ENCODE data around the gene PDLIM7.

The PDLIM7 gene

DNA sequence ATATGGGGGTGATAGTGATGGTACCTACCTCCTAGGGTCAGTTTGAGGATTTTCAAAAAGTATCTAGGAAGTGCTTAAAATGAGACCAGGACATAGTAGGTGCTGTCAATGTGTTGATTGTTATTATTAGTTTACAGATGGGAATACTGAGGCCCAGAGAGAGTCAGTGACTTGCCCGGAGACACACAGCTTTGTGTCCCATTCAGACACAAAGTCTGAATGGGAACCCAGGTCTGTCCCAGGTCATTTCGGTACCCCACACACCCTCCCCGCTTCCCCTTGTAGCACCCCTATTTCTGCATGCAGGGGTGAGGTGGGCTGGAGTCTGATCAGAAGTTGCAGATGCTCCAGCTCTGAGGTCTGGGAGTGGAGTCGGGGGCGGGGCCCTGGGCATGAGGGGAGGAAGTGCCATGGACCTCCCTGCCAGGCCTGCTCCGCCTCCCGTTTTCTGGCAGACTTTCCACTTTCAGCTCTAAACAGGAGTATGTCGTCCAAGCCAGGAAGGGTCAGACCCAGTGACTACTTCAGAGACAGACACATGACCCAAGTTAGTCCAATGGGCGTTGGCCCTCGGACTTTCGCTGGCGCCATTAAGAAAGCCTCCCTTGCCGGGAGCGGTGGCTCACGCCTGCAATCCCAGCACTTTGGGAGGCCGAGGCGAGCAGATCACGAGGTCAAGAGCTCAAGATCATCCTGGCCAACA is 20.7 kb downstream of the PDLIM7 start:
- H3K27me3 ChIP-seq (ENCODE audit: insufficient read depth, low read length): no peaks in the 10 kb centered on the region
- H2BK120ac ChIP-seq (ENCODE audit: insufficient read depth, low read length, poor library complexity): no peak overlapping the region
- H3K14ac ChIP-seq (ENCODE audit: low read length): no peak overlapping the region
- H4K91ac ChIP-seq (ENCODE audit: low read depth, low read length): no peak overlapping the region
- WGBS (ENCODE audit: extremely low coverage, insufficient coverage, insufficient read length): no CpG with 5 or more reads among the region's 18 CpGs
- no peak overlapping the region for H2BK12ac ChIP-seq (ENCODE audit: low read length)
- H3K36me3 ChIP-seq (ENCODE audit: control insufficient read depth in 1 of 2, insufficient read depth in 2 of 2, low read length in 2 of 2): peaks cover 10 to 14% of the 10 kb centered on the region in 2 experiments
- H3K23ac ChIP-seq (ENCODE audit: low read length): no peak overlapping the region
- H3K9ac ChIP-seq (ENCODE audit: low read length): no peak overlapping the region
- no peak overlapping the region for H2AFZ ChIP-seq (ENCODE audit: insufficient read depth, low read length, poor library complexity)
- no peak overlapping the region for H3K4ac ChIP-seq (ENCODE audit: low read depth, low read length)
- no peak overlapping the region for H3K4me2 ChIP-seq (ENCODE audit: low read length)
- H3K79me1 ChIP-seq (ENCODE audit: low read length): peaks cover 10% of the 10 kb centered on the region
- H2AK5ac ChIP-seq (ENCODE audit: low read length): no peak overlapping the region
- no peak overlapping the region for H4K12ac ChIP-seq (ENCODE audit: low read depth, low read length)
- no peak overlapping the region for H3K27ac ChIP-seq (ENCODE audit: low read depth, low read length)
- peaks cover 17% of the 10 kb centered on the region for H3K79me2 ChIP-seq (ENCODE audit: control insufficient read depth, insufficient read depth, low read length, poor library complexity)
- no peak overlapping the region for H4K8ac ChIP-seq (ENCODE audit: low read depth, low read length)
- peaks cover 8 to 12% of the 10 kb centered on the region in 2 experiments for H3K4me1 ChIP-seq (ENCODE audit: control insufficient read depth in 1 of 2, insufficient read depth in 2 of 2, low read length in 2 of 2)
- H2BK5ac ChIP-seq (ENCODE audit: low read depth, low read length, poor library complexity): no peak overlapping the region
- peaks cover 2% of the 10 kb centered on the region for H3K9me3 ChIP-seq (ENCODE audit: insufficient read depth, low read depth, low read length)
- H3K4me3 ChIP-seq (ENCODE audit: low read depth, low read length): no peak overlapping the region
- H3K18ac ChIP-seq (ENCODE audit: low read length): no peak overlapping the region
- no peak for DNase-seq

DNA sequence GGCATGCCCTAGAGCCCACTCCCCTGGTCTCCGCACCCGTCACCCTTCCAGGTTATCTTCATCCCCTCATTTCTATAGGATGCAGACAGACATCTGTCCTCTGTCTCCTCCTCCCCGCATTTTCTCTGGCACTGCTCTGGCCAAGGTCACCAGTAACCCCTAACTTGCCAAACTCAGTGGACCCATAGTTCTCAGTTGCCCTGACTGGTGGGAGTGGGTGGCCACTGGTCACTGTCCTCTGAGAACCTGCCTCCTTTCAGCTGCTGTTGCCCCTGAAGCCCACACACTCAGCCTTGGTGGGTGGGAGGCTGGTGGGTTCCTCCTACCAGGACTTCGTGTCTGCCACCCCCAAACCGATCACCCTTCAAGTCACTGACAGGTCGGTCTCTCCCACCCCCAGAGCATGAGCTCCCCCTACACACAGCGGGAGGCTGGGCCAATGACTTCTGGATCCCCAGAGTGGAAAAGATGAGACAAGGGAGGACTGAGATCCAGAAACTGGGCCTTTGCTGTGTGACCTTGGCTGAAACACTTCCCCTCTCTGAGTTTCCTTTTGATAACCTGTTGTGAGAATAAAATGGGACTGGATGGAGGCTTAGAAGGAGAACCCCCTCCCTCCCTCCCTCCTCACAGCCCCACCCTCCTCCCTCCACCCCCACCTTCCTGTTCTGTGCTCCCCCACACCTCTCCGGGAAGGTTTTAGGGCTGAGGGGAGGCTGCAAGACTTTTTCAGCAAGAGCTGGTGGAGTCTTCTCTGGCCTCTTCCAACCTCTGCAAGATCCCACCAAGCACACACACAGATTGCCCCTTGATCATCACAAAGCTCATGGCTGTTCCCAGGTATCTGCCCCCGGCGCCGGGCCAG is 21.6 kb downstream of the PDLIM7 start:
- no peak overlapping the region for H3K4me3 ChIP-seq (ENCODE audit: low read depth, low read length)
- peaks cover 19% of the 10 kb centered on the region for H3K79me2 ChIP-seq (ENCODE audit: control insufficient read depth, insufficient read depth, low read length, poor library complexity)
- no peak for DNase-seq
- no peak overlapping the region for H3K4ac ChIP-seq (ENCODE audit: low read depth, low read length)
- no peak overlapping the region for H4K12ac ChIP-seq (ENCODE audit: low read depth, low read length)
- peaks cover 10% of the 10 kb centered on the region for H3K79me1 ChIP-seq (ENCODE audit: low read length)
- no peak overlapping the region for H2BK12ac ChIP-seq (ENCODE audit: low read length)
- WGBS (ENCODE audit: extremely low coverage, insufficient coverage, insufficient read length): no CpG with 5 or more reads among the region's 11 CpGs
- H2BK120ac ChIP-seq (ENCODE audit: insufficient read depth, low read length, poor library complexity): no peak overlapping the region
- H3K27ac ChIP-seq (ENCODE audit: low read depth, low read length): no peak overlapping the region
- H2AFZ ChIP-seq (ENCODE audit: insufficient read depth, low read length, poor library complexity): no peak overlapping the region
- H3K27me3 ChIP-seq (ENCODE audit: insufficient read depth, low read length): no peaks in the 10 kb centered on the region
- no peak overlapping the region for H2BK5ac ChIP-seq (ENCODE audit: low read depth, low read length, poor library complexity)
- no peak overlapping the region for H3K14ac ChIP-seq (ENCODE audit: low read length)
- peaks cover 15 to 19% of the 10 kb centered on the region in 2 experiments for H3K36me3 ChIP-seq (ENCODE audit: control insufficient read depth in 1 of 2, insufficient read depth in 2 of 2, low read length in 2 of 2)
- H3K9me3 ChIP-seq (ENCODE audit: insufficient read depth, low read depth, low read length): peaks cover 2% of the 10 kb centered on the region
- H3K23ac ChIP-seq (ENCODE audit: low read length): no peak overlapping the region
- no peak overlapping the region for H3K18ac ChIP-seq (ENCODE audit: low read length)
- H4K8ac ChIP-seq (ENCODE audit: low read depth, low read length): no peak overlapping the region
- H4K91ac ChIP-seq (ENCODE audit: low read depth, low read length): no peak overlapping the region
- H3K9ac ChIP-seq (ENCODE audit: low read length): no peak overlapping the region
- no peak overlapping the region for H2AK5ac ChIP-seq (ENCODE audit: low read length)
- peaks cover 17 to 20% of the 10 kb centered on the region in 2 experiments for H3K4me1 ChIP-seq (ENCODE audit: control insufficient read depth in 1 of 2, insufficient read depth in 2 of 2, low read length in 2 of 2)
- no peak overlapping the region for H3K4me2 ChIP-seq (ENCODE audit: low read length)

DNA sequence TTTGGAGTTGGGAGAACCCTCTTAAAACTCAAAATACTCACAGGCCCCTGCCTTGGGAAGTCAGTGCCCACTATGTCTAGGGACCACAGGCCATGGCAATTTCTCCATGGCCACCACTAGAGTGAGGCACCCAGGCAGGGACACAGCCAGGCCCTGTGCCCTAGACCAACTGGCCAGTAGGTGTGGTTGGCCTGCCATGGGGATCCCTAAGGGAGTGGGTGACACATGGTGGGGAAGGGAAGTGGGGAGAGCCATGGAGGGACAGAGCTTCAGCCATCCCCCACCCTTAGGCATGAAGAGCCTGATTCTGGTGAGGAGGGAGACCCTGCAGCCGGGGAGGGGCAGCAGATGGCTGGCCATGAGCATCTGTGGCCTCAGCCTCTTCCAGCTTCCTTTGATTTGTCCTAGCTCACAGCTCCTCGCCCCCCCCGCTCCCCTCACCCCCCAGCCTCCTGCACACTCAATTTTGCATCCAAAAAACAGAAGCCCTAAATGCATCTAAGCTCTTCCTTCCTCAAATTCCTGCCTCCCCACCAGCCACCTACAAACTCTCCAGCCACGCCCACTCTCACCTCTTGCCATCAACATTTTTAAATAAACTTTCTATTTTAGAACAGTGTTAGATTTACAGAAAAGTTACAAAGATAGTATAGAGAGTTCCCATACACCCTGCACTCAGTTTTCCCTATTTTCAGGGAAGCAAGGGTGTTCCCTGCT is 22.4 kb downstream of the PDLIM7 start:
- Histone ChIP-seq H3K14ac (ENCODE audit: low read length) (no peak overlapping the region), H2BK5ac (ENCODE audit: low read depth, low read length, poor library complexity) (no peak overlapping the region), H3K4me2 (ENCODE audit: low read length) (no peak overlapping the region), H3K9me3 (ENCODE audit: insufficient read depth, low read depth, low read length) (peaks cover 2% of the 10 kb centered on the region), H3K4me1 (ENCODE audit: control insufficient read depth in 1 of 2, insufficient read depth in 2 of 2, low read length in 2 of 2) (peaks cover 25 to 28% of the 10 kb centered on the region in 2 experiments), H4K91ac (ENCODE audit: low read depth, low read length) (no peak overlapping the region), H3K27me3 (ENCODE audit: insufficient read depth, low read length) (no peaks in the 10 kb centered on the region), H2AK5ac (ENCODE audit: low read length) (no peak overlapping the region), H3K79me2 (ENCODE audit: control insufficient read depth, insufficient read depth, low read length, poor library complexity) (peaks cover 25% of the 10 kb centered on the region), H2AFZ (ENCODE audit: insufficient read depth, low read length, poor library complexity) (no peak overlapping the region), H3K23ac (ENCODE audit: low read length) (no peak overlapping the region), H3K18ac (ENCODE audit: low read length) (no peak overlapping the region), H4K12ac (ENCODE audit: low read depth, low read length) (no peak overlapping the region), H2BK120ac (ENCODE audit: insufficient read depth, low read length, poor library complexity) (no peak overlapping the region), H3K9ac (ENCODE audit: low read length) (no peak overlapping the region), H3K4ac (ENCODE audit: low read depth, low read length) (no peak overlapping the region), H2BK12ac (ENCODE audit: low read length) (no peak overlapping the region), H3K79me1 (ENCODE audit: low read length) (peaks cover 13% of the 10 kb centered on the region), H3K36me3 (ENCODE audit: control insufficient read depth in 1 of 2, insufficient read depth in 2 of 2, low read length in 2 of 2) (peaks cover 23 to 27% of the 10 kb centered on the region in 2 experiments), H3K4me3 (ENCODE audit: low read depth, low read length) (no peak overlapping the region), H3K27ac (ENCODE audit: low read depth, low read length) (no peak overlapping the region), H4K8ac (ENCODE audit: low read depth, low read length) (no peak overlapping the region)
- no peak for DNase-seq
- no CpG with 5 or more reads among the region's 4 CpGs for WGBS (ENCODE audit: extremely low coverage, insufficient coverage, insufficient read length)

DNA sequence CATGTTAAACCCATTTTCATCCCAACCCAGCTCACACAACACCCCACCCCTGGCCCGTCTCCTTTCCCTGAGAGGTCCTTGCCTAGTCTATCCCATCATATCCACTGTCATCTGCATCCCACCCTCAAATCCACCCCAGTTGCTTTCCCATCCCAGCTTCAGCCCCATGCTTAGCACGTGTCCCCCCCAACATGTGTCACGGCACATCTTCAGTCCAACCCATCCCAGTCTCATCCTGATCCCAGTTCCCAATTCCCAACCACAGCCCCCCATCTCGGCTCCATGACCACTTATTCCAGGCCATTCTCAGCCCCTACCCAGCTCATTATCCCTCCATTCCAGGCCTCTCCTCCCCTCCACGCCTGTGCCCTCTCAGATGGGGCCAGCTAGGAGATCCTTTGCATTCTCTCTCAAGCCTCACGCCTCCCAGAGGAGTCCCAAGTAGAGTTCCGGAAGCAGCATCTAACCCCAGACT is 23.4 kb downstream of the PDLIM7 start:
- WGBS (ENCODE audit: extremely low coverage, insufficient coverage, insufficient read length): no CpG with 5 or more reads among the region's 7 CpGs

More for the DNA sequence above, 23.4 kb downstream of the PDLIM7 start:
- Histone ChIP-seq H3K4me1 (ENCODE audit: control insufficient read depth in 1 of 2, insufficient read depth in 2 of 2, low read length in 2 of 2) (peaks cover 31 to 33% of the 10 kb centered on the region in 2 experiments), H3K79me2 (ENCODE audit: control insufficient read depth, insufficient read depth, low read length, poor library complexity) (peaks cover 27% of the 10 kb centered on the region), H3K79me1 (ENCODE audit: low read length) (peaks cover 13% of the 10 kb centered on the region), H3K4me3 (ENCODE audit: low read depth, low read length) (peak overlapping the region; percentile 13), H2BK5ac (ENCODE audit: low read depth, low read length, poor library complexity) (no peak overlapping the region), H3K14ac (ENCODE audit: low read length) (no peak overlapping the region), H2BK120ac (ENCODE audit: insufficient read depth, low read length, poor library complexity) (no peak overlapping the region), H3K23ac (ENCODE audit: low read length) (no peak overlapping the region), H3K27ac (ENCODE audit: low read depth, low read length) (no peak overlapping the region), H3K27me3 (ENCODE audit: insufficient read depth, low read length) (no peaks in the 10 kb centered on the region), H2AFZ (ENCODE audit: insufficient read depth, low read length, poor library complexity) (no peak overlapping the region), H2AK5ac (ENCODE audit: low read length) (peak overlapping the region; percentile 31), H4K12ac (ENCODE audit: low read depth, low read length) (peak overlapping the region; percentile 5), H3K18ac (ENCODE audit: low read length) (no peak overlapping the region), H2BK12ac (ENCODE audit: low read length) (peak overlapping the region; percentile 37), H3K9me3 (ENCODE audit: insufficient read depth, low read depth, low read length) (peaks cover 2% of the 10 kb centered on the region), H3K9ac (ENCODE audit: low read length) (no peak overlapping the region), H4K8ac (ENCODE audit: low read depth, low read length) (peak overlapping the region; percentile 45), H3K36me3 (ENCODE audit: control insufficient read depth in 1 of 2, insufficient read depth in 2 of 2, low read length in 2 of 2) (peaks cover 25 to 30% of the 10 kb centered on the region in 2 experiments), H3K4me2 (ENCODE audit: low read length) (peak overlapping the region; percentile 51), H3K4ac (ENCODE audit: low read depth, low read length) (no peak overlapping the region), H4K91ac (ENCODE audit: low read depth, low read length) (peak overlapping the region; percentile 16)
- no peak for DNase-seq

Measured in trophoblast cell (in vitro differentiated cells and primary cell).